ENCODE measurements around the gene GP1BB. TPM values are rescaled to one million over a fixed set of nuclear protein-coding genes. Genes with fewer than 3 reads are reported as not detected.

Gene GP1BB
- polyA plus RNA-seq, 1 of the 3 experiments (the other 2 are of a cell fraction) = 1.5 TPM

DNA sequence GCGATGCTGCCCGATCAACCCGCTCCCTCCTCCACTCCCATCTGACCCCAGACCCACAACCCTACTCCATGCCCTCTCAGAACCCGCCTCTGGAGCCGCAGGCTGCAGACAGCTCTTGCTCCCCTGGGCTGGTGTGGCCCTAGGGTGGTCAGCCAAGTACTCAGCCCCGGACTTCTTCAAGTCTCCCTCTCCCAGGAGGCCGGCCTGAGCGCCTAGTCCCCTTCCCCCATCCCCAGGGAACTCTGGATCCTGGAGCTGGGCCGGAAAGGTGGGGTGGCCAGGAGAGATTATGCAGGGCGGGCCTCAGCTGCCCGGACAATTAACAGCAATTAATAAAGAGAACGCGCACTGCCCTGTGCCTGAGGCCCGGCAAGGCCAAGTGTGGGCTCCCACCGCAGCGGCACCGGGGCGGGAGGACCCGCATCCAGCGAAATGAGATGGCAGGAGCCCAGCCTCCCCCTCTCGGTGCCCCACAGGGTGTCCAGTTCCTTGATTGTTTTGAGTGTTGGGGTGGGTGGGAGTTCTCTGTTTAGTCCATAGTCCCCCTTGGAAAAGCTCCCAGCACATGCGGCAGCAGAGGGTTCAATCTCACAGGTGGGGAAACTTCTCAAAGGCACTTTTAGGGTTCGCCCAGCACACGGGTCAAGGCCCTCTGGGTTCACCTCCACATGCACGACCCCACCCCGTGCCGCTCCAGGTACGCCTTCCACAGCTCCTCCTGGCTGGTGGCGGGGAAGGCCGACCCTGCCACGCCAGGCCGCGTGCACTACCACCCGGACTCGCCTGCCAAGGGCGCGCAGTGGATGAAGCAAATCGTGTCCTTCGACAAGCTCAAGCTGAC, 40.3 kb downstream of the GP1BB start:
- H2AFZ ChIP-seq (ENCODE audit: low read depth) = no peak overlapping the region
- POLR2A ChIA-PET = no interaction called here
- no peaks in the 10 kb centered on the region for H4K20me1 ChIP-seq (ENCODE audit: insufficient read depth)
- H3K27me3 ChIP-seq (ENCODE audit: insufficient read depth) = peaks cover 39% of the 10 kb centered on the region
- DNase-seq = no peak
- H3K9me2 ChIP-seq = no peaks in the 10 kb centered on the region
- H3K27ac ChIP-seq (ENCODE audit: low read depth in 2 of 2, low read length in 1 of 2) = no peak overlapping the region
- 90% methylated on average over 33 of the region's 39 CpGs for WGBS (ENCODE audit: low lambda C conversion rate)
- H3K4me1 ChIP-seq (ENCODE audit: control insufficient read depth in 1 of 2, insufficient read depth in 2 of 2, low read depth in 1 of 2, low read length in 1 of 2) = peaks cover 0 to 4% of the 10 kb centered on the region in 2 experiments; a peak in 2 of 4 replicates
- H3K36me3 ChIP-seq (replicated peaks in 1 of 2; ENCODE audit: control insufficient read depth in 1 of 2, insufficient read depth in 2 of 2, low read length in 1 of 2) = no peaks in the 10 kb centered on the region
- TF ChIP-seq REST (IDR thresholded peaks at IDR 0.05; ENCODE audit: low read depth, low read length) (no peak), JUND (IDR thresholded peaks at IDR 0.05) (no peak), ZBTB33 (IDR thresholded peaks at IDR 0.05; ENCODE audit: borderline replicate concordance, low read depth) (no peak), GABPA (IDR thresholded peaks at IDR 0.05; ENCODE audit: low read depth) (no peak), FOXJ3 (CRISPR knock-in tag; IDR thresholded peaks at IDR 0.05) (no peak), RXRA (IDR thresholded peaks at IDR 0.05; ENCODE audit: borderline replicate concordance, low read depth) (no peak), RCOR1 (IDR thresholded peaks at IDR 0.05; ENCODE audit: low read length) (no peak), FOXM1 (IDR thresholded peaks at IDR 0.05; ENCODE audit: low read depth) (no peak), TAF1 (IDR thresholded peaks at IDR 0.05; ENCODE audit: borderline replicate concordance, low read depth, low read length) (no peak), MEF2A (IDR thresholded peaks at IDR 0.05; ENCODE audit: borderline replicate concordance, low read depth) (no peak), SMC3 (IDR thresholded peaks at IDR 0.05; ENCODE audit: low read depth, low read length) (no peak), EP300 (IDR thresholded peaks at IDR 0.05; ENCODE audit: borderline replicate concordance in 1 of 2, low read depth in 1 of 2, low read length in 1 of 2) (no peak)
- TF ChIP-seq, protein P1, sequence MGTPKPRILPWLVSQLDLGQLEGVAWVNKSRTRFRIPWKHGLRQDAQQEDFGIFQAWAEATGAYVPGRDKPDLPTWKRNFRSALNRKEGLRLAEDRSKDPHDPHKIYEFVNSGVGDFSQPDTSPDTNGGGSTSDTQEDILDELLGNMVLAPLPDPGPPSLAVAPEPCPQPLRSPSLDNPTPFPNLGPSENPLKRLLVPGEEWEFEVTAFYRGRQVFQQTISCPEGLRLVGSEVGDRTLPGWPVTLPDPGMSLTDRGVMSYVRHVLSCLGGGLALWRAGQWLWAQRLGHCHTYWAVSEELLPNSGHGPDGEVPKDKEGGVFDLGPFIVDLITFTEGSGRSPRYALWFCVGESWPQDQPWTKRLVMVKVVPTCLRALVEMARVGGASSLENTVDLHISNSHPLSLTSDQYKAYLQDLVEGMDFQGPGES (IDR thresholded peaks at IDR 0.05; ENCODE audit: low read depth, low read length) = no peak
- H3K9me3 ChIP-seq = no peaks in the 10 kb centered on the region
- no peak overlapping the region for H3K4me2 ChIP-seq
- CTCF ChIA-PET = interaction anchor here (0.7 to 3.7 kb wide), 10 partner anchors 7 to 146 kb away, joined by 3 to 15 read pairs (median 6); no protein-coding TSS in a partner anchor
- no peaks in the 10 kb centered on the region for H3F3A ChIP-seq (replicated peaks; ENCODE audit: insufficient read depth)
- no peaks in the 10 kb centered on the region for H3K79me2 ChIP-seq (ENCODE audit: insufficient read depth)
- no peak overlapping the region for H3K9ac ChIP-seq
- no peak overlapping the region for H3K4me3 ChIP-seq (ENCODE audit: low read depth in 2 of 2, low read length in 1 of 2)

Measured in SK-N-SH (cell line).